PFSK-1 (cell line): ENCODE results near the gene ARHGAP42.

Experiments used
- FOXP2 ChIP-seq: optimal IDR thresholded peaks from 2 replicates; pipeline ENCODE3; 2011; ENCODE audit warnings: borderline replicate concordance, control low read depth, inconsistent platforms; ENCODE audit not compliant: insufficient read depth; ENCODE audit errors: extremely low read length, extremely low read depth
- POLR2AphosphoS5 ChIP-seq: IDR thresholded peaks from 2 replicates; pipeline ENCODE4 v1.6.1; 2012; ENCODE audit warnings: low read depth, mild to moderate bottlenecking, control low read depth, low read length, moderate library complexity
- REST ChIP-seq, 2 experiments: IDR thresholded peaks; 2 replicates each; pipeline versions ENCODE4 v1.6.1 to v1.8.0; 2011 to 2012; ENCODE audit warnings: low read depth in 2 of 2, low read length in 2 of 2, control low read depth in 1 of 2, inconsistent platforms in 1 of 2, mild to moderate bottlenecking in 1 of 2, moderate library complexity in 1 of 2; ENCODE audit not compliant: insufficient read depth in 1 of 2
- SIN3A ChIP-seq: IDR thresholded peaks from 2 replicates; pipeline ENCODE4 v1.6.1; 2012; ENCODE audit warnings: mild to moderate bottlenecking, low read length, moderate library complexity, borderline replicate concordance; ENCODE audit not compliant: insufficient read depth
- TAF1 ChIP-seq: IDR thresholded peaks from 2 replicates; pipeline ENCODE4 v1.6.1; 2012; ENCODE audit warnings: low read length, control low read depth, borderline replicate concordance; ENCODE audit not compliant: insufficient read depth

ARHGAP42 gene

GRCh38 chr11:100832829-100833228 lies 145.7 kb downstream of the ARHGAP42 start:
- TF ChIP-seq REST (IDR thresholded peaks at IDR 0.05; ENCODE audit: insufficient read depth in 1 of 2, low read depth in 2 of 2, low read length in 2 of 2) (no peak), POLR2AphosphoS5 (no peak), TAF1 (no peak), FOXP2 (no peak), SIN3A (no peak)

GRCh38 chr11:100833276-100833675 lies 146.2 kb downstream of the ARHGAP42 start:
- TF ChIP-seq REST (IDR thresholded peaks at IDR 0.05; ENCODE audit: insufficient read depth in 1 of 2, low read depth in 2 of 2, low read length in 2 of 2) (no peak), TAF1 (no peak), SIN3A (no peak), POLR2AphosphoS5 (no peak), FOXP2 (no peak)

GRCh38 chr11:100835854-100836253 lies 148.8 kb downstream of the ARHGAP42 start:
- no peak for TF ChIP-seq REST (IDR thresholded peaks at IDR 0.05; ENCODE audit: insufficient read depth in 1 of 2, low read depth in 2 of 2, low read length in 2 of 2)
- no peak for TF ChIP-seq FOXP2
- no peak for TF ChIP-seq POLR2AphosphoS5
- no peak for TF ChIP-seq SIN3A
- TF ChIP-seq TAF1 = no peak

GRCh38 chr11:100837311-100837710 lies 150.2 kb downstream of the ARHGAP42 start:
- no peak for TF ChIP-seq TAF1
- TF ChIP-seq FOXP2 = no peak
- TF ChIP-seq SIN3A = no peak
- TF ChIP-seq POLR2AphosphoS5 = no peak
- TF ChIP-seq REST (IDR thresholded peaks at IDR 0.05; ENCODE audit: insufficient read depth in 1 of 2, low read depth in 2 of 2, low read length in 2 of 2) = no peak

- no peak for TF ChIP-seq TAF1
- 0 out of 2 replicates have a peak, but pooled peaks have one; percentile 26 for TF ChIP-seq SIN3A
- TF ChIP-seq FOXP2 = no peak
- no peak for TF ChIP-seq POLR2AphosphoS5
- TF ChIP-seq REST (IDR thresholded peaks at IDR 0.05; ENCODE audit: insufficient read depth in 1 of 2, low read depth in 2 of 2, low read length in 2 of 2) = no peak
Observed at GRCh38 chr11:100841711-100842407, 154.8 kb downstream of the ARHGAP42 start.
